GM12892 (cell line): Measurements from ENCODE around the gene RFPL1.

Source experiments
- POLR2A ChIP-seq: IDR thresholded peaks from 2 replicates; pipeline ENCODE4 v1.6.1; 2011; ENCODE audit warnings: low read depth, low read length, control low read depth
- TAF1 ChIP-seq: IDR thresholded peaks from 2 replicates; pipeline ENCODE4 v1.6.1; 2011; ENCODE audit warnings: low read depth, mild to moderate bottlenecking, control low read depth, low read length, borderline replicate concordance

DNA sequence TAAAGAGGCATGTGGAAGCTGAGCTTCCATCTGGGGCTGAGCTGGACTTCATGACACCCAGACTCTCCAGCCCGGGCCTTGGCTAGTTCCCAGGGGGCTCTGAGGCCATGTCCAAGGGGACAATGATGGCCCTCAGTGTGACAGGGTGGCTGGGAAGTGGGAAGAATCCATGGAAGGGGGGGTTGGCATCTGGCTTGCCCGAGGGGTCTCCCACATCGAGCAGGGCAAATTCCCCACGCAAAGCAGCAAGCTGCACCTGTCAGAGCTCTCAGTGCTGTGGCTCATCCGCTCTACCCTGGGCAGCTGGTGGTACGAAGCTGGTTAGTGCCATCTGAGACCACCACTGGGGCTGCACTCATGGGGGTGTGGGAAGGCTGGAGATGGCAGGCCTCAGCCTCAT is 40.6 kb upstream of the RFPL1 start:
- TF ChIP-seq POLR2A, result no peak
- TF ChIP-seq TAF1, result no peak
